GM13977 (cell line): ENCODE measurements around the gene SYT5.

Experiments used
- DNase-seq: peaks from one replicate; pipeline ENCODE4 v3.0.0; 2012; ENCODE audit warnings: low spot score
- CTCF ChIP-seq: IDR thresholded peaks from 2 replicates; pipeline ENCODE4 v1.5.1; 2012; ENCODE audit warnings: mild to moderate bottlenecking, control low read depth; ENCODE audit not compliant: insufficient read depth; ENCODE audit errors: extremely low read depth, missing control alignments
- in situ Hi-C: fragments of 300-500 bp; cut with MboI; formaldehyde crosslinking; loops from one replicate; pipeline ENCODE4 v1.12.0; 2022; ENCODE audit warnings: low sequenced_read_pairs, low pct_unique_long_range_greater_than_20kb, mixed read lengths, inconsistent platforms; ENCODE audit not compliant: unreplicated experiment

The SYT5 gene

GRCh38 chr19:55179606-55180484, at the start of gene SYT5:
TSS of gene SYT5 (minus strand) at chr19:55180289. CDS start at chr19:55179041, 1,248 bp downstream.
- DNase-seq = peak; percentile 86
- in situ Hi-C loops = no loop called here
- TF ChIP-seq CTCF = no peak

GRCh38 chr19:55229789-55230182, 49.7 kb upstream of the SYT5 start:
- in situ Hi-C loops = no loop called here
- no peak for DNase-seq
- no peak for TF ChIP-seq CTCF

- in situ Hi-C loops = no loop called here
- DNase-seq = no peak
- TF ChIP-seq CTCF = no peak
These were observed 49.2 kb upstream of the SYT5 start for GRCh38 chr19:55229145-55229788.

GRCh38 chr19:55228403-55229031, 48.4 kb upstream of the SYT5 start, which contains the start of gene TMEM86B:
TSS of gene TMEM86B (minus strand) at chr19:55228763. CDS start at chr19:55228741, 22 bp downstream.
- in situ Hi-C loops = no loop called here
- TF ChIP-seq CTCF = no peak
- no peak for DNase-seq

- no peak for DNase-seq
- in situ Hi-C loops = no loop called here
- TF ChIP-seq CTCF = no peak
These were observed 47.9 kb upstream of the SYT5 start for GRCh38 chr19:55228015-55228391.

- in situ Hi-C loops = no loop called here
- TF ChIP-seq CTCF = no peak
- no peak for DNase-seq
These were observed 47.3 kb upstream of the SYT5 start for GRCh38 chr19:55227241-55228014.
